ENCODE measurements around the gene BORCS5.
"Not testable (repeated sequence)": the region's sequence is repeated elsewhere in the genome, so short reads cannot be mapped to it uniquely, and the experiment has no call there.

BORCS5 gene

DNA sequence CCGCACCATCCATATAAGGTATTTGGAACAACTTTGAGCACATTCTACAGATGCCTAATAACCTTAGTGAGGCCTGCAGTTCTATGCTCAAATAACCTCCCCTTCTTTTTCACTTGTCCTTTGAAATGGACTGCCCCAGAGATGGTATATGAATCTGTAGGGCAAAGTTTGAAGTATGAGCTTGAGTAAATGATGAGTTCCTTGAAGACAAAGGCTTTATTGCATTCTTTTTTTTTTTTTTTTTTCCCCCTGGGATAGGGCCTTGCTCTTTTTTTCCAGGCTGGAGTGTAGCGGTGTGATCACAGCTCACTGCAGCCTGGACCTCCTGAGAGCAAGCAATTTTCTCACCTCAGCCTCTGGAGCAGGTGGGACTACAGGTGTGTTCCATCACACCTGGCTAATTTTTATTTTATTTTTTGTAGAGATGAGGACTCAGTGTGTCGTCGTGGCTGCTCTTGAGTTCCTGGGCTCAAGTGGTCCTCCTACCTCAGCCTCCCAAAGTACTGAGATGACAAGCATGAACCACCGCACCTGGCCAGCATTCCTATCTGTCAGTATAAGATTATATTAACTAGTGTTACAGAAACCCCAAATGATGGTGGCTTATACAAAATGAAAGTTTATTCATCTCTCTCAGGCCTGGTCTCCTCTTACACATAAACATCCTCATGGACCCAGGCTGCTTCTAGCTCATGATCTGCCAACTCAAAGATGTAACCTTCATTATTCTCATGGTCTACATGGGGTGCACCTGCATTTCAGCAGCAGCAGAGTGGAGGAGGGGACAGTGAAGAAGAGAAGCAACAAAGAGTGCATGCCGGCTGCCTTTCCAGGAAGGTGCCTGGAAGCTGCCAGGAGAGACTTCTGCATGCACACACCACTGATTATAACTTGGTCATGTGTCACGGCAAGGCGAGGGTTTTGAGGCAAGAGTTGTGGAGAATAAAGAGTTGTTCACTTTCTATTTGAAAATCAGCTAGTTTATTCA, 104.4 kb downstream of the BORCS5 start:
- DNase-seq (ENCODE audit: low read depth) = no peak

DNA sequence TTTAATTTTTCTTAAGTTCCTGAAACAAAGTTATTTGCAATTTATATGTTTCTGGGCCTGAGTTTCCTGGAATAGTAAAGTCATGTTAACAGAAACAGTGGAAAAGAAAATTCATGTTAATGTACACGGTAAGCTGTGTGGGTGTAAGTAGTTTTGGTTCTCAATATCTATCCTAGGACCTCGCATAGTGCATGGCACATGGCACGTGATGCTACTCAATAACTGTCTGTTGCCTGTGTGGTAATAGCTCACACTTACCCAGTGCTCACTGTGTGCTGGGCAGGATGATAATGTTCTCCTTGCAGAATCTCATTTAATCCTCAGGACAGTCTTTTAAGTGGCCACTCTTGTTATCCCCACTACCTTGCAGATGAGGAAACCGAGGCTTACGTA, 105.0 kb downstream of the BORCS5 start:
- DNase-seq (ENCODE audit: low read depth) = no peak

DNA sequence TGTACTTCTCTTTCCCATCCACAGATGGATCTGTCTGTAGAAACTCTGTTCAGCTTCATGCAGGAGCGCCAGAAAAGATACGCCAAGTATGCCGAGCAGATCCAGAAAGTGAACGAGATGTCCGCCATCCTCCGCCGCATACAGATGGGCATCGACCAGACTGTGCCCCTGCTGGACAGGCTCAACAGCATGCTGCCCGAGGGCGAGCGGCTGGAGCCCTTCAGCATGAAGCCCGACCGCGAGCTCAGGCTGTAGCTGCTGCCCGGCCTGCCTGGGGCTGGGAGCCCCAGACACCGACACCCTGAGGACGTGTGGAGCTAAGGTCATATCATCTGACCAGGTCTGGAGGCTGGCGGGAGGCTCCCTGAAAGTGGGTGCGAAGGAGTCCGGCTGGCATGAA, 108.6 kb downstream of the BORCS5 start:
- DNase-seq (ENCODE audit: low read depth) = no peak

GRCh38 chr12:12466157-12466556, 109.3 kb downstream of the BORCS5 start:
- DNase-seq (ENCODE audit: low read depth) = no peak

DNA sequence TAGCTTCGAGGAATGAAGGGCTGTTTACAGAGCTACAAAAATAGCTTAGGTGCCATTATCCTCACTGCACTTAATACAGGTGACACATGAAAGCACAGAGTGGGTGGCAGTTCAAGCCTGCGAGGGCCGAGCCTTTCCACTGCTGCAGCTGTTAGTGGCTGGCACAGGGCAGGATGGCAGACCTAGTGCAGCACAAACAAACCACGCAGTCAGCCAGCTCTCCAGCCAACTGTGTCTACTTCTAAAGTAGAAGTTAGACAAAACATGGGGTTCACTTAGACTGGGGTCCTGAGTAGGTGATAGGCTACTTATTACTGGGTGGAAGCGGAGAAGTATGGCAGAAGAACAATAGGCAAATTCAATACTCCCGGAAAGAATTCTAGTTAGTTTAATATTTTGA, 110.4 kb downstream of the BORCS5 start:
- no peak for DNase-seq (ENCODE audit: low read depth)

GRCh38 chr12:12467688-12468261, 110.9 kb downstream of the BORCS5 start:
- DNase-seq (ENCODE audit: low read depth) = no peak

- DNase-seq (ENCODE audit: low read depth) = no peak
These were observed 111.7 kb downstream of the BORCS5 start for GRCh38 chr12:12468575-12468974.

- no peak for DNase-seq (ENCODE audit: low read depth)
These were observed 112.5 kb downstream of the BORCS5 start for GRCh38 chr12:12469386-12469785.

DNA sequence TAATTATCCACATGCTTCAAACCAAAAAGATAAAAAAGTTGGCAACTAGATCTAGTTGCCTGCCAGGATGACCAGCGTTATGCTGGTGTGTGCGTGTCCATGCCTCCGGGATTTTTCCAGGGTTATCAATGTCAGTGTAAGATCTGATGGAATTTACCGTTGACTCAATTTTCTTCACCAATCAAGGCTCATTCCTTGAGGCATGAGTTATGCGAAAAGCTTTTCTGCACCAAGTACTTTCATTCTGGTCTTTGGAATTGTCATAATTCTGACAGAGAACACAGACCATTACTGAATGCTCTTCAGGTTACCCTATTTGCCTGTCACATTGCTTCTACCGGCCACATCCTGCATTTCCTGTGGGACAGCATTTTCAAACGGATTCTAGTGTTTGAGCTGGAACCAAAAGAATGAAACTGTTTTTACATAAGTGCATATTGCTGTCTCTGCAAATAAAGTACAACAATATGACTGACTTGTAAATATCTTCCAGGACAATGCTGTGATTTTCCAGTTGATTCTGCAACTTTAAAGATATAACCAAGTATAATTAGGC, 114.0 kb downstream of the BORCS5 start:
- no peak for DNase-seq (ENCODE audit: low read depth)

GRCh38 chr12:12471982-12472961, 115.4 kb downstream of the BORCS5 start:
- DNase-seq (ENCODE audit: low read depth) = not testable (repeated sequence)

DNA sequence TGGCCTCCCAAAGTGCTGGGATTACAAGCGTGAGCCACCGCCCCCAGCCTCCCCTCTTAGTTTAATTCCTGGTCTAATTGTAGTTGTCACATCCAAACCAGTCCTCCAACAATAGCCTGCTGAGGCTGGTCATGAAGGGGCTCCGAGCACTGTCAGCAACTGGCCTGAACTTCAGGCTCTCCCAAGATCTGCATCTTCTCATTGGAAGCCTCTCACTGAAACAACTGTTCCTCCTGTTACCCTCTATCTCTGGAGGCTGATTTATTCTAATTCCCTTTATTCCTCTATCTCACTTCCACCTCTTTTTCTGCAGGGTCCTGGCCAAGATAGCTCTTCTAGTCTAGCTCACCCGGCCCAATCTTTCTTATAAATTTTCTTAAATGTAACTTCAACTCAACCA, 116.3 kb downstream of the BORCS5 start:
- DNase-seq (ENCODE audit: low read depth) = no peak

DNA sequence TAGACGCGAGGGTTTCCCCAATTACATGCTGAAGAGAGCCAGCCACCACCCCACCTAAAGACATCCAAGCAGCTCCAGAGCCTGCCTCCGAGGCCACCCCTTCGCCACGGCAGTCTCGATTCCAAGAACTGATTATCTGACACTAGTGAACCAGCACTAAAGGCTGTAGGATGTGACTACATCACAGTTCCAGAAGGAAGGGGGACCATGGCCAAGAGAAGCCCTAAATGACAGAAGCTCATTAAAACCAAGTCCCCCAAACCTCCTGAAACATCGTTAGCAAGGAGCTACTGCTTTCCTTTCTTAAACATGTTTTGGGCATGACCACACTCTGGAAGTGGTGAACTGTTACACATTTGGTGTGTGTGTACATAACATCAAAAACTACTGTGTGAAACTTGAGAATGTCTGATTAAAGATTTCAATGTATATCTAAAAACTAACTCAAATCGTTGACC, 117.6 kb downstream of the BORCS5 start:
- DNase-seq (ENCODE audit: low read depth) = no peak

GRCh38 chr12:12474931-12475795, 118.3 kb downstream of the BORCS5 start:
- DNase-seq (ENCODE audit: low read depth) = no peak

DNA sequence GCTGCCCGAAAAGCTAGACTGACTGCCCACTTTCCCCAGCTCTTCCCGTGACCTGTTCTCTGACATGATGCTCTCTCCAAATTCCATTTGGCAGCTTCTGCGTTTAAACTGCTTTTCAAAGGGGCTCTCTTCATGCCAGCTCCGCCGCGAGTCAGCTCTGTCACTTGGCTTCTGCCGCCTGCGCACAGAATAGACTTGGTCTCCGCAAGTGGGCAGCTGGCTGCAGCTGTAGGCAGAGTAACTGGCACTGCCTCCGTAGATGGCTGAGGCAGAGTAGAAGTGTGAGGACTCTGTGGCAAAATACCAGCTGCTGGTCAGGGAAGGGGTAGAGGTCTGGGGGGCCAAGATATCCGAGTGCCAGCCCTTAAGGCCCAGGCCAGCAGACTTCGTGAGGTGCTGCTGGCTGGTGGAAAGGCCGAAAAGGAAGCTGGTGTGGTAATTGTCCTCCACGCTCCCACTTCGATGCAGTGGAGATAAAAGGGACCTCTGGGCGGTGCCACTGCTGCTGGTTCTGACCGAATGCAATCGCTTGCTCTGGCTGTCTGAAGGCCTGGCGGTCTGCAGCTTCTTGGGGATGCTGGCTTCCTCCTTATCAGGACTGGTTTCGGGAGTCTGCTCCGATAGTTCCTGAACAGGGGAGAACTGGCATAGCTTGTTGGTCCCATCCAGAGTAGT, 120.1 kb downstream of the BORCS5 start:
- DNase-seq (ENCODE audit: low read depth) = no peak

GRCh38 chr12:12477532-12477890, 120.6 kb downstream of the BORCS5 start:
- no peak for DNase-seq (ENCODE audit: low read depth)

- DNase-seq (ENCODE audit: low read depth) = no peak
These were observed 123.2 kb downstream of the BORCS5 start for GRCh38 chr12:12480074-12480473.

- no peak for DNase-seq (ENCODE audit: low read depth)
These were observed 124.8 kb downstream of the BORCS5 start for GRCh38 chr12:12481631-12482030.

DNA sequence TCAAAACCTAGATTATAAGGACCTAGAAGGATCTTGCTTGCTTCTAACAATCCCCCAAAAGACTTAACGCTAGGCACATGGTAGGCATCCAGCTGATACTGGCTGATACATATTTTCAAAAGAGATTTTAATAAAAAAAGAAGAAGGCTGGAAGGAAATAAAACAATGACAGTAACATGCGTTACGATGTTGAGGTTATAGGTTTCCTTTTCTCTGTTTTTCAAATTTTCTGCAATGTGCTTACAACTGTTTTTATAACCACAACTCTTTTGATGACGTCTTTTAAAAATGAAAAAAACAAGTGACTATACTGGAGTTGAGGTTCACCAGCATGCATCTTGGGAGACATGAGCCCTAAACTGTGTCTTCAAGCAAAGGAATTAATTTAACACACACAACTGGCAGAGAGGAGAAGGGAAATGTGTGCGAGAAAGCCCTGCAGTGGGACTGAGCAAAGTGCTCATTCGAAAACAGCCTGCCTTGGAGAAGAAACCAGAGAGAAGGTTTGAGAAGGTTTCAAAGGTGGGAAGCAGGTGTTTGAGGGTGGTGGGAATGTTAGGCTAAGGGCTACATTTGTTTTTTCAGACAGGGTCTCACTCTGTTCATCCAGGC, 125.4 kb downstream of the BORCS5 start:
- DNase-seq (ENCODE audit: low read depth) = no peak

DNA sequence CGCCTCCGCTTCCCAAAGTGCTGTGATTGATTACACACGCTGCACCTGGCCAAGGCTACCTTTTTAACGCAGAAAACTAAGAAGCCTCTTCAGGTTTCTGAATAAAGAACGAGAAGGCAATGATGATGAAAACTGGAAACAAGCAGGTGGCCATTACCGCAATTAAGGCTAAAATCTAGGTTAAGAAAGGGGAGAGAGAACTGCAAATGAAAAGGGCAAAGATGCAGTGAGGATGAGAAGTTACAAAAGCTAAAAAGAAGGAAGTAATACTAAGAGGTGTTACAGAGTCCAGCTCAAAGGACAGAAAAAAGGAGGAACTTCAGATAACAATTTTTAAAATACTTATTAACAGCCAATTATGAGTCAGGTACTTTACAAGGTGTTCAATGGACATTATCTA, 126.1 kb downstream of the BORCS5 start:
- DNase-seq (ENCODE audit: low read depth) = no peak

DNA sequence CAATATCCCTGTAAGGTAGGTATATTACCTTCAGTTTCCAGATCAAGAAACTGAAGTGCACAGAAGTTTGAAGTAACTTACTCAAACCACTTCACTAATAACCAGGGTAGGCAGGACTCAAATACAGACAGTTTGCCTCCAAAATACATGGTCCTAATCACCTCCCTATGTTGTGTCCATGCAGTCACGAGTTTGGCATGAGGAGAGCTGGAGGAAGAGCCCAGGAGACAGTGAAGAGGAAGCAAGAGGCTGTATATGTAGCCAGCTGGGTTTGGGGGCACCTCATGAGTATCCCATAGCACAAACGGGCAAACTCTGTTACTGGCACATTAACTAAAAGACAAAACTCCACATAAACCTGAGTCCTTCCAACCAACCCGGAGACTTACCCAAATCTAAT, 126.6 kb downstream of the BORCS5 start:
- no peak for DNase-seq (ENCODE audit: low read depth)
